ENCODE measurements around the gene VAV2.

Gene VAV2

DNA sequence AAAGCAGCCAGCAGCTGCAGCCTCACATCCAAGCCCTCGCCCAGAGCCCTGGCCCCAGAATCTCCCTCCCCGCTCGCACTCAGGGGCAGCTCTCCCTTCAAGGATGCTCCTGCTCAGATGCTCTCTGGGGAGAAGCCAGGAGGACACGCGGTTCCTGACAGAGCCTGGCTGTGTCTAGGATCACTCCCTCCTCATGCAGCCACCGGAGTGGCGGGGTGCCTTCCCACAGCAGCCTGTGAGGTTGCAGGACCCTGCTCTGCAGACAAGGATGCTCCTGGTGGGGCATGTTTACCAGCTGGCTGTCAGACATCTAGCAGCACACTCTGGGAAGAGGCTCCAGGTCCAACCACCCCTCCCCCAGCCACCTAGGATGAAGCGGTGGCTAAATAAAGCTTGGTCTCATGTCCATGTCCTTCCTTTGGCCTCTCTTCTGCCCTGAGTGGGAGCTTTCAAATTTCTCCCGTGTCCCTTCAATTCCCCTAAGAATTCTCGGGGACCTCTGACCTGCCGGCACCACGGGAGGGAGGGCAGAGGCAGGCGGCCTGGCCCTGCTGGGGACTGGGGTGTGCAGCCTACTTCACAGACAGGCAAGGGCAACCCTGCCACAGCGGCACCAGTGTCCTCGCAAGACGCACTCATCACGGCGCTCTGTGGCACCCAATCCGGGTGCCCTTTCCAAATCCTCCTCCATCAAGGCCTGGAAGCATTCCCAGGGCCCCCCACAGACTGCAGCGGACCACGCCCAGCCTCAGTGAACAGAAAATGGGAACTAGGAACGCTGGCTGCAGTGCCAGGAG, 165.6 kb downstream of the VAV2 start:
- peaks cover 15% of the 10 kb centered on the region; the same call in 1 of the 2 replicates for H3K4me1 ChIP-seq (ENCODE audit: insufficient read depth, low read length)
- H3K36me3 ChIP-seq (ENCODE audit: insufficient read depth, low read depth, low read length) = no peaks in the 10 kb centered on the region
- H3K27ac ChIP-seq (ENCODE audit: low read length) = no peak overlapping the region
- H3K4me3 ChIP-seq (ENCODE audit: low read length) = no peak overlapping the region
- H3K9me3 ChIP-seq (ENCODE audit: insufficient read depth, low read depth, low read length) = no peaks in the 10 kb centered on the region
- peak overlapping the region; percentile 2; the same call in 1 of the 2 replicates for H3K9ac ChIP-seq (ENCODE audit: low read depth, low read length)
- no peaks in the 10 kb centered on the region for H3K27me3 ChIP-seq (ENCODE audit: insufficient read depth, low read length)

DNA sequence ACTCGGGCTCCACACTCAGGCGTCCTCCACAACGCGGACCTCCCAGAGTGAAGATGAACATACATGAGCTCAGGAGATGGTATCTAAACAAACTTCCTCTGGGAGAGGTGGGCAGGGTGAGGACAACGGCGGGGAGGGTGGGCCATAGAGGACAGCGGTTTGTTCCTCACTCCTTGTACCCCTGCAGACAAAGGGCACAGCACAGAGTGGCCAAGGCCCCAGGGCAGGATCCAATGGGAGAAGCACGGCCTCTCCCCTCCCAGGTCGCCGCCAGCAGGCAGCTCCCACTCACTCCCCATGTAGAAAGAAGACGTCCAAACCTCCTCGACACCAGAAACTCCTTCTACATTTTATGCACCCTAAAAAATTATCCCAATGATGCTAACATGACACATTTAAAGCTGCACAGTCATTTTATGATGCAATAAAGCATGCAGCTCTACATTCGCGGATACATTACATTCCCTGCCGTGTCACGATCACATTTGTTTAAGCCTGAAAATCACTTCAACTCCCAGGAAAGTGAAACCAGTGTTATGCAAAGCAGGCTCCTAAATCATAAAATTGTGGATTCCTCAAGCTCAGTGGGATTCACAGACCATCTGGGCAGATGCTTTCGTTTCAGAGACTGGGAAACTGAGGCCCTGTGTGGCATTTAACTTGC, 166.4 kb downstream of the VAV2 start:
- peak overlapping the region; percentile 2; the same call in 1 of the 2 replicates for H3K9ac ChIP-seq (ENCODE audit: low read depth, low read length)
- no peak overlapping the region for H3K27ac ChIP-seq (ENCODE audit: low read length)
- H3K9me3 ChIP-seq (ENCODE audit: insufficient read depth, low read depth, low read length) = no peaks in the 10 kb centered on the region
- H3K36me3 ChIP-seq (ENCODE audit: insufficient read depth, low read depth, low read length) = no peaks in the 10 kb centered on the region
- H3K4me3 ChIP-seq (ENCODE audit: low read length) = no peak overlapping the region
- H3K4me1 ChIP-seq (ENCODE audit: insufficient read depth, low read length) = peaks cover 15% of the 10 kb centered on the region; the same call in 1 of the 2 replicates
- H3K27me3 ChIP-seq (ENCODE audit: insufficient read depth, low read length) = no peaks in the 10 kb centered on the region

DNA sequence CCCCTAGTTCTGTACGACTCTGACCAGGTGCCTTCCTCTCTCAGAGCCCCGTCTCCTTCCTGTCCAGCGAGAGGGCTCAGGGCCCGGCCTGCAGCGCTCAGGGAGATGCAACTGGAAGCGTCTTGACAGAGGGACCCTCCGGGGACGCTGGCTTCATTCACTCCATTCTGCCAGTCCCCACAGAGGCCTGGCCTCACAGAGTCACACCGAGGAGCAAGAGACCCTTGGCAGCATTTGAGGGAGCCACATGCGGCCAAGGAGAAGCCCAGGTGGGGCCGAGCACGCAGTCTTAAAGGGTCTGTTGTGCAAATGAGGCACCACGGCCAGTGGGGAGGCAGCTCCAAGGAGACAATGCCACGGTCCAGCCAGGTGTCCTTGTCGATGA, 167.3 kb downstream of the VAV2 start:
- H3K9ac ChIP-seq (ENCODE audit: low read depth, low read length) = no peak overlapping the region
- no peaks in the 10 kb centered on the region for H3K36me3 ChIP-seq (ENCODE audit: insufficient read depth, low read depth, low read length)
- peaks cover 15% of the 10 kb centered on the region; the same call in 1 of the 2 replicates for H3K4me1 ChIP-seq (ENCODE audit: insufficient read depth, low read length)
- no peak overlapping the region for H3K4me3 ChIP-seq (ENCODE audit: low read length)
- no peaks in the 10 kb centered on the region for H3K27me3 ChIP-seq (ENCODE audit: insufficient read depth, low read length)
- no peak overlapping the region for H3K27ac ChIP-seq (ENCODE audit: low read length)
- H3K9me3 ChIP-seq (ENCODE audit: insufficient read depth, low read depth, low read length) = no peaks in the 10 kb centered on the region

DNA sequence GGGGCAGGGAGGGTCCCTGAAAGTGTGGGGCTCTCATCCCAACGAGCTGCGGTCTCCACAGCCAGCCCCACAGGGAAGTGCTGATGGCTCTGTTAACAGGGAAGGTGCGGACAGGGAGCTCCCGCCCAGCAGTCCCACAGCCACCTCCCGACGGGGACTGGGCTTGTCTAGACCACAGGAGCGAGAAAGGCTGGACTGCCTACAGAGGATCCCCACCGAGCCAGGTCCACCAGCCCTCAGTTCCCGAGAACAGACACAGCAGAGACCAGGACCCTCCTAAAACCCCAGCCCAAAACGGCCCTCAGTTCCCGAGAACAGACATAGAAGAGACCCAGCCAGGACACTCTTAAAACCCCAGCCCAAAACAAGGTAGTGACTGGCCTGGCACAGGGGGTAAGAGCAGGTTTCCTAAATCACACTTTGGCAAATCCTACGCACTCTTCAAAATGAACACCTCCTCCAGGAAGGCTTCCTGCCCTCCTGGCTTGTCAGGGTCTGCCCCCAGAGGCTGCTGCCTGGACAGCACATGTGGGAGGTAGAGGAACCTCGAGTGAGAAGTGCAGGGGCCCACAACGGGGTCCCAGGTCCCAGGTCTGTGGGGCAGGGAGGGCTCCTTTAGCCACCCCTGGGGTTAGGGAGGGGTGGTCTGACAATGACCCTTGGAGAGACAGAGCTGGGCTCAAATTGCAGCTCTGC, 167.9 kb downstream of the VAV2 start:
- Histone ChIP-seq H3K27me3 (ENCODE audit: insufficient read depth, low read length) (no peaks in the 10 kb centered on the region), H3K9me3 (ENCODE audit: insufficient read depth, low read depth, low read length) (no peaks in the 10 kb centered on the region), H3K36me3 (ENCODE audit: insufficient read depth, low read depth, low read length) (no peaks in the 10 kb centered on the region), H3K27ac (ENCODE audit: low read length) (peak overlapping the region; percentile 22), H3K4me3 (ENCODE audit: low read length) (no peak overlapping the region), H3K9ac (ENCODE audit: low read depth, low read length) (peak overlapping the region; percentile 46), H3K4me1 (ENCODE audit: insufficient read depth, low read length) (peaks cover 15% of the 10 kb centered on the region; the same call in 1 of the 2 replicates)

DNA sequence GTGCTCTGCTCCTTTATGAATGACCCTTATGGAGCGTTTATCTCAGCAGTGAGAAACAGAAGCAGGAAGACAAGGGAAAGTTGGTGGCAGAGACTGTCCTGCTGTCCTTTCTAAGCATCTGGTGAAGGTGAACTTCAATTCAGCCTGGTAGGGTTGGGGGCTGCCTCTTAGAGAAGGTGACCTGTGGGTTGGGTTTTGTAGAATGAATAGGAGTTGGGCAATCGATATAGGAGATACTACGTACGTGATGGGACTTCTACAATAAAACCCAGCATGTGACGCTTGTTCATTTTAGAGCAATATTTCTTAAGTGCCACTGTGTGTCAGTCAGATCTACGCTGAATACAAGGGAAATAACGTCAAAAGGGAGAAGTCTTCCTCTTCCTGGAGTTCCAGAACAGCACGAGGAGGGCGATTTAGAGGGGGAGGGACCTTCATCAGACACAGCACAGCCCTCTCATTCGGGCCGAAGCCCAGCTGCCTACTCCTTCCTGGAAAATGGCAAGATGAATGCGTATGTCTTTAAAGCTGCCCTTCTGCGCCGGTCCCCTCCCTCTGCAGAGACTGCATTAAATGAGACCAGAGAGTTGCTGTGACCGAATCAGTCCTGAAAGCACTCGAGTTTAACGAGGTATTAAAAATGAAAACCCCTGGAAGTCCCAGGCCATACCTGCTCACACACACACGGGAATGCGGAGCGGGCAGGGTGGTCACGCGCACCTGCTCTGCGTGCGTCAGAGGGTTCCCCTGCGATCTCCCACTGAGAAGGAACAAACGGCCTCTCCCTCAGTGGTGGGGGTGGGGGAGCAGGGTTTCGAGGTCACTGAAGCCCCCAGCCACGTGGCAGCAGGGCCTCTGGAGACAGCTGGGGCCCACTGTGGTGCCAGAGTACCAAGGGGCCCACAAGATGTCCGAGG, 168.7 kb downstream of the VAV2 start:
- Histone ChIP-seq H3K36me3 (ENCODE audit: insufficient read depth, low read depth, low read length) (no peaks in the 10 kb centered on the region), H3K27ac (ENCODE audit: low read length) (no peak overlapping the region), H3K9me3 (ENCODE audit: insufficient read depth, low read depth, low read length) (no peaks in the 10 kb centered on the region), H3K27me3 (ENCODE audit: insufficient read depth, low read length) (no peaks in the 10 kb centered on the region), H3K4me3 (ENCODE audit: low read length) (no peak overlapping the region), H3K4me1 (ENCODE audit: insufficient read depth, low read length) (peaks cover 15% of the 10 kb centered on the region; the same call in 1 of the 2 replicates), H3K9ac (ENCODE audit: low read depth, low read length) (peak overlapping the region; percentile 46; the same call in 1 of the 2 replicates)

DNA sequence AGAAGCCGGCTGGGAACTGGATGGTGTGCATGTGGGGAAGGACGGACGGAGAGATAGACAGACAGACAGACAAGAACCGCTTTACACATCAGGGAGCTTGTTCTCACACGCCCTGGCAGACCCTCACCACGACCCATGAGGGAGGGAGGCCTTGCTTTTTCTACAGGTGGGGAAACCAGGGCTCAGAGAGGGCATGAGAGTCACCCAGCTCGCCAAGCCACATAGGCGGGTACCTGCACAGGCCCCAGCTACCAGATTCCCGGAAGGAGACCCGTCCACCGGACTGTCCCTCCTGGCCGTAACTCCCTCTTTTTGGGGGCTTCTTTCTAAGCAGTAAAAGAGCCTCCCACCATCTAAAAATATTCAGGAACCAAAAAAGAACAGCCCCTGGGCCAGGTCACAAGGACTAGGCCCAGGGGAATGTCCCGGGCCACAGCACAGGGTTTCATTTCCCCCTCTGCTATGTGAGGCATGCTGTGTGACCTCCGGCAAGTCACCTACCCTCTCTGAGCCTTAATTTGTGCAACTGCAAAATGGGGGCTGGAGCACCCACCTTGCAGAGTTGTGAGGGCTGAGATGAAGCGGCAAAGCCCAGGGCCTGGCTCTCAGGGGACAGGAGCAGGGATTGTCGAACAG, 169.6 kb downstream of the VAV2 start:
- no peak overlapping the region for H3K27ac ChIP-seq (ENCODE audit: low read length)
- H3K27me3 ChIP-seq (ENCODE audit: insufficient read depth, low read length) = no peaks in the 10 kb centered on the region
- peaks cover 15% of the 10 kb centered on the region; the same call in 1 of the 2 replicates for H3K4me1 ChIP-seq (ENCODE audit: insufficient read depth, low read length)
- no peaks in the 10 kb centered on the region for H3K9me3 ChIP-seq (ENCODE audit: insufficient read depth, low read depth, low read length)
- 0 out of 2 replicates have a peak overlapping the region, but pooled peaks have one; percentile 14 for H3K9ac ChIP-seq (ENCODE audit: low read depth, low read length)
- H3K4me3 ChIP-seq (ENCODE audit: low read length) = no peak overlapping the region
- no peaks in the 10 kb centered on the region for H3K36me3 ChIP-seq (ENCODE audit: insufficient read depth, low read depth, low read length)

DNA sequence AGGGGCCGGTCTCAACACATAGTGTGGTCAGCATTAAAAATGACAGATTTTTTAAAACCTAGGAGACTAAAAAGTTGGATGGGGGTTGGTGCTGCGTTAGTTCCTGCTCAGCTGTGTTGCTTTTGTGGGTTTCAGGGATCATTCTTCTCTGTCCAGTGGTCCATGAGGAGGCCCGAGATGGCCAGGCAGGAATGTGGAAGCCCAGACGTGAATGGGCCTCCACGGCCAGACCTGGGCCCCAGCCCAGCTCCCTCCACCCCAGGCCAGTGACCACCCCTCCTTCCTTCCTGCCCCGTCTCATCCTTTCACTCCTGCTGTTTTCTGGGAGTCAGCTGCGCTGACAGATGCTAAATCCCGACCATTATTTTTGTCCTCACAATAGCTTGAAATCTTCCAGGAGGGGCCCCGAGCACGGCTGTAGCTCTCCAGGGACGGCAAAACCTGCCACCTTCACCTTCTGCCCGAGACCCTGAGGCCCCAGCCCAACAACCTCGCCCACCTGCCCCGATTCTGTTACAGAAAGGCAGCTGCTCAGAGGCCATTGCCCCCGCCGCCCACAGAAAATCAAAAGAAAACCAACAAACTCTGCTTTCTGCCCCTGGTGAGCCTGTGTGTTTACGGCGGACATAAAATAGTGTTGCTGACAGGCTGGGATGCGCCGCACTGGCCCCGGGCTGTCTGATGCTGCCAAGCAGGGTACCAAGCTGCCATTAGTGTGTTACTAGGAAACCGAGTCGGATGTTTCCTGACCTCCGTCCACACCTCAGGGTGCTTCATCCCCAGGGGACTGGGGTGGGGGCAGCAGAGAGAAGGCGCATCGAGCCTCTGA, 170.3 kb downstream of the VAV2 start:
- H3K4me3 ChIP-seq (ENCODE audit: low read length) = no peak overlapping the region
- no peak overlapping the region for H3K27ac ChIP-seq (ENCODE audit: low read length)
- no peaks in the 10 kb centered on the region for H3K36me3 ChIP-seq (ENCODE audit: insufficient read depth, low read depth, low read length)
- 0 out of 2 replicates have a peak overlapping the region, but pooled peaks have one; percentile 14 for H3K9ac ChIP-seq (ENCODE audit: low read depth, low read length)
- peaks cover 15% of the 10 kb centered on the region; the same call in 1 of the 2 replicates for H3K4me1 ChIP-seq (ENCODE audit: insufficient read depth, low read length)
- no peaks in the 10 kb centered on the region for H3K9me3 ChIP-seq (ENCODE audit: insufficient read depth, low read depth, low read length)
- no peaks in the 10 kb centered on the region for H3K27me3 ChIP-seq (ENCODE audit: insufficient read depth, low read length)

DNA sequence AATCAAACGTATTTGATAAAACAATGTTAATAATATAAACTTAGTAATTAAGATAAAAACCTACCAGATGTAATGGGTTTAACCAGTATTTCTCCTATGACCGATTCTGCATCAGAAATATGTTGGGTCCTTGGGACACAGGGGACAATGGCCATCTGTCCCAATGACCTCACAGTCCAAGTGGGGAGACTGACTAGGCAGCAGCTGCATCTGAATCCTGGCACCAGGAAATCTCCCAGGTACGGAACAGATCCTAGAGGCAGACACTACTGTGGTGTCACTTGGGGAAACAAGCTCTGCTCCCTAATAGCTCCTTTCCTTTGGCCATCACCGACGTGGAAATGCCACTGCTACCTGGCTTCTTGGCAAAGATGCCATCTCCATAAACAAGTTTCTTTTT, 172.2 kb downstream of the VAV2 start:
- no peak overlapping the region for H3K27ac ChIP-seq (ENCODE audit: low read length)
- H3K27me3 ChIP-seq (ENCODE audit: insufficient read depth, low read length) = no peaks in the 10 kb centered on the region
- no peaks in the 10 kb centered on the region for H3K36me3 ChIP-seq (ENCODE audit: insufficient read depth, low read depth, low read length)
- no peak overlapping the region for H3K9ac ChIP-seq (ENCODE audit: low read depth, low read length)
- H3K4me1 ChIP-seq (ENCODE audit: insufficient read depth, low read length) = peaks cover 7% of the 10 kb centered on the region; the same call in 1 of the 2 replicates
- no peaks in the 10 kb centered on the region for H3K9me3 ChIP-seq (ENCODE audit: insufficient read depth, low read depth, low read length)
- H3K4me3 ChIP-seq (ENCODE audit: low read length) = no peak overlapping the region

DNA sequence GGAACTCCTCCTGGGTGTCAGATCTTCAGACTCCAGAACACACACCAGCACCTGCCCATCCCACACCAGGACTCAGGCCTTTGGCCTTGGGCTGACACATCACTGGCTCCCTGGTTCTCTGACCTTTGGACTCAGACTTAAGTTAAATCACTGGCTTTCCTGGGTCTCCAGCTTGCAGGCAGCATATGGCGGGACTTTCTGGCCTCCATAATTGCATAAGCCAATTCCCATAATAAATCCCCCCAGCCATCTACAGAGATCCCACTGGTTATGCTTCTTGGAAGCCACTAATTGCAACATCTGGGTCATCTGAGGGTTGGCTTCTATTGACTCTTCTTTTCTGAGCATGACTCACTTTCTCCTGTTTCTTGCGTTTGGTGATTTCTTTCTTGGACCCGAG, 173.7 kb downstream of the VAV2 start:
- Histone ChIP-seq H3K27me3 (ENCODE audit: insufficient read depth, low read length) (no peaks in the 10 kb centered on the region), H3K4me1 (ENCODE audit: insufficient read depth, low read length) (no peaks in the 10 kb centered on the region; the same call in 1 of the 2 replicates), H3K4me3 (ENCODE audit: low read length) (no peak overlapping the region), H3K9me3 (ENCODE audit: insufficient read depth, low read depth, low read length) (no peaks in the 10 kb centered on the region), H3K9ac (ENCODE audit: low read depth, low read length) (no peak overlapping the region), H3K27ac (ENCODE audit: low read length) (no peak overlapping the region), H3K36me3 (ENCODE audit: insufficient read depth, low read depth, low read length) (no peaks in the 10 kb centered on the region)

DNA sequence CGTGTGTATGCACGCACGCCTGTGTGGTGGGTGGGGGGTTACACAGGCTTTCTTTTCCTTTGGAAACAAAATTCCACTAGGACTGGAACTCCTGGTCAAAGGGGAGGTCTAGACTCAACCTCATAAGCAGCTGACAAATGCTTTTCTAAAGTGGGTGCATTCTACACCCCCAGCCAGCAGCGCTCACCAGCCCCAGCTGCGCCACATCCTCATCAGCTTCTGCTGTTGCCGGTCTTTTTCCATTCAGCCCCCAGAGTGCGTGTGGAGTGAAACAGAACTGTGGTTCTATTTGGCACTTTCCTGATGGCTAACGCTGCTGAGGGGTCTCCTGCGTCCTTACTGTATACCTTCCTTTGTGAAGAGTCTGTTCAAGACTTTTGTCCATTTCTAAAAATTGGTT, 176.3 kb downstream of the VAV2 start:
- Histone ChIP-seq H3K4me1 (ENCODE audit: insufficient read depth, low read length) (no peaks in the 10 kb centered on the region), H3K9ac (ENCODE audit: low read depth, low read length) (no peak overlapping the region), H3K27ac (ENCODE audit: low read length) (no peak overlapping the region), H3K27me3 (ENCODE audit: insufficient read depth, low read length) (no peaks in the 10 kb centered on the region), H3K36me3 (ENCODE audit: insufficient read depth, low read depth, low read length) (no peaks in the 10 kb centered on the region), H3K9me3 (ENCODE audit: insufficient read depth, low read depth, low read length) (no peaks in the 10 kb centered on the region), H3K4me3 (ENCODE audit: low read length) (no peak overlapping the region)
